Esophagus muscularis mucosa (tissue), 3 donors: ENCODE data around the gene SLX4IP.

Experiments
- POLR2A ChIP-seq: fragments of 450-650 bp; IDR thresholded peaks from one replicate; pipeline ENCODE4 v1.6.1; 2017; ENCODE audit warnings: antibody characterized with exemption, moderate library complexity, mild to moderate bottlenecking, low read depth
- POLR2AphosphoS5 ChIP-seq, 2 donors: sonication (generic); formaldehyde crosslinking; IDR thresholded peaks; one replicate each; pipeline ENCODE4 v1.6.1; 2017; ENCODE audit warnings: antibody characterized with exemption in 2 of 2
- TF ChIP-seq, protein P1 (sequence below), 3 experiments: fragments of 200-600 bp in 2 of 3; fragments of 450-650 bp in 1 of 3; sonication (generic) in 2 of 3; IDR thresholded peaks; one replicate each; pipeline ENCODE4 v1.5.1; 2017 to 2019; ENCODE audit warnings: antibody characterized with exemption in 3 of 3, mild to moderate bottlenecking in 2 of 3, moderate library complexity in 1 of 3

DNA sequence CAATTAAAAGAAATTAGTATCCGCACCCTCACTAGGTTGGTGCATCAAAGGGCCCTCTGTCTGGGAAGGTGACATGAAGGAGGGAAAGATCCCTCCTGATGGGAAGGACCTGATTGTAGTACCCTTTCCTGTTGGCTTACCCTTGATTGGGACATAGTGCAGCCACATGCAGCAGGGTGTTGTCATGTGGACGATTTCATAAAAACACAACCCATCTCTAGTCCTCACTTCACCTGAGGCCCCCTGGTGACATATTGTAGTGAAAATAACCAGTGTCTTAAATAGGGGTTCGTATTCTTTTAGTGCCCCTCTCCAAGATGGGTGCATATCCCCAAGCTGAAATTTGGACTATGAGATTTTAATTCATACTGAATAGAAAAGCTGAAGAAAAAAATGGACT, 97.3 kb downstream of the SLX4IP start:
- TF ChIP-seq POLR2A (no peak), POLR2AphosphoS5 (IDR thresholded peaks at IDR 0.05) (no peak)
- TF ChIP-seq, protein P1, sequence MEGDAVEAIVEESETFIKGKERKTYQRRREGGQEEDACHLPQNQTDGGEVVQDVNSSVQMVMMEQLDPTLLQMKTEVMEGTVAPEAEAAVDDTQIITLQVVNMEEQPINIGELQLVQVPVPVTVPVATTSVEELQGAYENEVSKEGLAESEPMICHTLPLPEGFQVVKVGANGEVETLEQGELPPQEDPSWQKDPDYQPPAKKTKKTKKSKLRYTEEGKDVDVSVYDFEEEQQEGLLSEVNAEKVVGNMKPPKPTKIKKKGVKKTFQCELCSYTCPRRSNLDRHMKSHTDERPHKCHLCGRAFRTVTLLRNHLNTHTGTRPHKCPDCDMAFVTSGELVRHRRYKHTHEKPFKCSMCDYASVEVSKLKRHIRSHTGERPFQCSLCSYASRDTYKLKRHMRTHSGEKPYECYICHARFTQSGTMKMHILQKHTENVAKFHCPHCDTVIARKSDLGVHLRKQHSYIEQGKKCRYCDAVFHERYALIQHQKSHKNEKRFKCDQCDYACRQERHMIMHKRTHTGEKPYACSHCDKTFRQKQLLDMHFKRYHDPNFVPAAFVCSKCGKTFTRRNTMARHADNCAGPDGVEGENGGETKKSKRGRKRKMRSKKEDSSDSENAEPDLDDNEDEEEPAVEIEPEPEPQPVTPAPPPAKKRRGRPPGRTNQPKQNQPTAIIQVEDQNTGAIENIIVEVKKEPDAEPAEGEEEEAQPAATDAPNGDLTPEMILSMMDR (IDR thresholded peaks at IDR 0.05) = no peak
